PC-9 (cell line): ENCODE data around the gene ZFP3.
"Not testable (repeated sequence)": the region's sequence is repeated elsewhere in the genome, so short reads cannot be mapped to it uniquely, and the experiment has no call there.

ENCODE experiments used
- CTCF ChIP-seq: fragments of 200-600 bp; sonication (generic); conservative IDR thresholded peaks from 2 replicates; pipeline ENCODE4 v1.6.1; 2017; ENCODE audit warnings: mixed run types, antibody characterized with exemption, mild to moderate bottlenecking, moderate library complexity
- EZH2 ChIP-seq: fragments of 200-600 bp; sonication (generic); IDR thresholded peaks from 2 replicates; pipeline ENCODE4 v1.8.0; 2017; ENCODE audit warnings: antibody characterized with exemption, low read depth

GRCh38 chr17:5133961-5134360, 55.7 kb downstream of the ZFP3 start:
- not testable (repeated sequence) for TF ChIP-seq CTCF, EZH2
